Ovary (tissue), 3 donors: ENCODE results near the gene MYO1H.

Source experiments
- CTCF ChIP-seq, 3 donors: fragments of 450-650 bp in 2 of 3; fragments of 200-600 bp in 1 of 3; IDR thresholded peaks; one replicate each; pipeline versions ENCODE4 v1.5.1 to v1.8.0; 2016 to 2022; ENCODE audit warnings: antibody characterized with exemption in 3 of 3, mild to moderate bottlenecking in 1 of 3
- EP300 ChIP-seq: sonication (generic); formaldehyde crosslinking; IDR thresholded peaks from one replicate; pipeline ENCODE4 v1.6.1; 2017; ENCODE audit warnings: antibody characterized with exemption
- POLR2A ChIP-seq: fragments of 450-650 bp; IDR thresholded peaks from one replicate; pipeline ENCODE4 v1.6.1; 2017; ENCODE audit warnings: antibody characterized with exemption, mild to moderate bottlenecking, moderate library complexity
- donor health status: DM: no; HTN: no; CAD: no.

GRCh38 chr12:109336593-109336992 is 11.1 kb upstream of the MYO1H start:
- TF ChIP-seq CTCF (IDR thresholded peaks at IDR 0.05) = no peak
- no peak for TF ChIP-seq POLR2A
- TF ChIP-seq EP300 = no peak
